Measurements from ENCODE around the gene EXO5.
"Not testable (repeated sequence)": the region's sequence is repeated elsewhere in the genome, so short reads cannot be mapped to it uniquely, and the experiment has no call there.

GRCh38 chr1:40558241-40558640 is 49.7 kb downstream of the EXO5 start:
- not testable (repeated sequence) for TF ChIP-seq POLR2AphosphoS5 (IDR thresholded peaks at IDR 0.05; ENCODE audit: borderline replicate concordance, low read depth, low read length); EZH2 (IDR thresholded peaks at IDR 0.05)
